ENCODE results near the gene IGFN1.

GRCh38 chr1:201272799-201273198 lies 82.2 kb downstream of the IGFN1 start:
- TF ChIP-seq CTCF (IDR thresholded peaks at IDR 0.05; ENCODE audit: low read depth, low read length) = no peak
- no peak for TF ChIP-seq POLR2A (IDR thresholded peaks at IDR 0.05; ENCODE audit: extremely low read depth, insufficient read length)

Measured in NB4 (cell line).